ENCODE results near the gene LTBP4. TPM values are rescaled to one million over a fixed set of nuclear protein-coding genes. Genes with fewer than 3 reads are reported as not detected.

Gene LTBP4
- total RNA-seq, 6 experiments from 2014 or later: 19.3 to 40.8 (median 34.4) TPM

- Histone ChIP-seq H3K36me3 (peaks cover 0 to 2% (median 0%) of the 10 kb centered on the region in 4 donors), H3K4me3 (no peak overlapping the region), H3K27me3 (peaks cover 0 to 8% of the 10 kb centered on the region in 2 donors), H3K4me1 (peaks cover 0 to 3% (median under 1%) of the 10 kb centered on the region in 4 donors), H3K27ac (no peak overlapping the region), H3K9me3 (no peaks in the 10 kb centered on the region)
- intact Hi-C loops (cut with DNase I): no loop called here
- ATAC-seq (peak in 3 of 4 donors; percentile 22 to 35 (median 34)), DNase-seq (no peak)
- TF ChIP-seq CTCF (IDR thresholded peaks at IDR 0.05) (no peak), POLR2A (IDR thresholded peaks at IDR 0.05) (no peak)
- WGBS (ENCODE audit: insufficient coverage, low coverage, low lambda C conversion rate, missing lambda C conversion rate): 100% methylated on average over 3 of the region's 4 CpGs
These were observed 9.0 kb upstream of the LTBP4 start for GRCh38 chr19:40592170-40592569.

GRCh38 chr19:40594255-40594654 is 6.9 kb upstream of the LTBP4 start:
- Histone ChIP-seq H3K27ac (no peak overlapping the region), H3K4me3 (no peak overlapping the region), H3K36me3 (no peaks in the 10 kb centered on the region), H3K9me3 (no peaks in the 10 kb centered on the region), H3K27me3 (peaks cover 0 to 20% of the 10 kb centered on the region in 2 donors), H3K4me1 (peaks cover 0 to 7% (median 1%) of the 10 kb centered on the region in 4 donors)
- intact Hi-C loops (cut with DNase I): no loop called here
- 18% methylated on average over 7 of the region's 8 CpGs for WGBS (ENCODE audit: insufficient coverage, low coverage, low lambda C conversion rate, missing lambda C conversion rate)
- DNase-seq (no peak), ATAC-seq (no peak)
- TF ChIP-seq CTCF (IDR thresholded peaks at IDR 0.05) (no peak), POLR2A (IDR thresholded peaks at IDR 0.05) (no peak)

GRCh38 chr19:40594657-40595091 is 6.5 kb upstream of the LTBP4 start:
- ATAC-seq (no peak), DNase-seq (no peak)
- Histone ChIP-seq H3K4me1 (peaks cover 0 to 7% (median 1%) of the 10 kb centered on the region in 4 donors), H3K27ac (no peak overlapping the region), H3K36me3 (no peaks in the 10 kb centered on the region), H3K27me3 (peaks cover 0 to 22% of the 10 kb centered on the region in 2 donors), H3K9me3 (no peaks in the 10 kb centered on the region), H3K4me3 (no peak overlapping the region)
- WGBS (ENCODE audit: insufficient coverage, low coverage, low lambda C conversion rate, missing lambda C conversion rate): 27% methylated on average over 13 of the region's 13 CpGs
- TF ChIP-seq CTCF (IDR thresholded peaks at IDR 0.05) (no peak), POLR2A (IDR thresholded peaks at IDR 0.05) (no peak)
- intact Hi-C loops (cut with DNase I): no loop called here

GRCh38 chr19:40596608-40597328 is 4.4 kb upstream of the LTBP4 start:
- Histone ChIP-seq H3K9me3 (no peaks in the 10 kb centered on the region), H3K27ac (no peak overlapping the region), H3K4me1 (peaks cover 0 to 11% (median 1%) of the 10 kb centered on the region in 4 donors), H3K36me3 (no peaks in the 10 kb centered on the region), H3K4me3 (no peak overlapping the region), H3K27me3 (peaks cover 0 to 30% of the 10 kb centered on the region in 2 donors)
- ATAC-seq (peak; percentile 39 to 51 (median 48)), DNase-seq (peak in 2 of 3 donors; percentile 60 to 65)
- intact Hi-C loops (cut with DNase I): no loop called here
- WGBS (ENCODE audit: insufficient coverage, low coverage, low lambda C conversion rate, missing lambda C conversion rate): 0% methylated on average over 3 of the region's 53 CpGs
- TF ChIP-seq CTCF (IDR thresholded peaks at IDR 0.05): no peak
- TF ChIP-seq POLR2A (IDR thresholded peaks at IDR 0.05): no peak
